NB4 (cell line): ENCODE measurements around the gene GPC5.

Experiments used
- DNase-seq: peaks from one replicate; pipeline ENCODE4 v3.0.0; 2010; ENCODE audit warnings: low read depth
- H3K4me3 ChIP-seq: one replicate; pipeline ENCODE4 v1.5.1; 2011; ENCODE audit warnings: mild to moderate bottlenecking, low read depth, low read length, moderate library complexity
- MYC ChIP-seq: IDR thresholded peaks from 2 replicates; pipeline ENCODE4 v1.6.1; 2011; ENCODE audit warnings: low read depth, low read length
- POLR2A ChIP-seq: IDR thresholded peaks from 2 replicates; pipeline ENCODE4 v1.6.1; 2011; ENCODE audit warnings: mild to moderate bottlenecking; ENCODE audit not compliant: insufficient read length; ENCODE audit errors: extremely low read depth
- TF ChIP-seq, protein P1 (sequence below): IDR thresholded peaks from 2 replicates; pipeline ENCODE4 v1.6.1; 2011; ENCODE audit warnings: low read depth, low read length
- TF ChIP-seq, protein P2 (sequence below): IDR thresholded peaks from one replicate; pipeline ENCODE4 v1.5.1; 2012; ENCODE audit warnings: low read depth, low read length

The GPC5 gene

DNA sequence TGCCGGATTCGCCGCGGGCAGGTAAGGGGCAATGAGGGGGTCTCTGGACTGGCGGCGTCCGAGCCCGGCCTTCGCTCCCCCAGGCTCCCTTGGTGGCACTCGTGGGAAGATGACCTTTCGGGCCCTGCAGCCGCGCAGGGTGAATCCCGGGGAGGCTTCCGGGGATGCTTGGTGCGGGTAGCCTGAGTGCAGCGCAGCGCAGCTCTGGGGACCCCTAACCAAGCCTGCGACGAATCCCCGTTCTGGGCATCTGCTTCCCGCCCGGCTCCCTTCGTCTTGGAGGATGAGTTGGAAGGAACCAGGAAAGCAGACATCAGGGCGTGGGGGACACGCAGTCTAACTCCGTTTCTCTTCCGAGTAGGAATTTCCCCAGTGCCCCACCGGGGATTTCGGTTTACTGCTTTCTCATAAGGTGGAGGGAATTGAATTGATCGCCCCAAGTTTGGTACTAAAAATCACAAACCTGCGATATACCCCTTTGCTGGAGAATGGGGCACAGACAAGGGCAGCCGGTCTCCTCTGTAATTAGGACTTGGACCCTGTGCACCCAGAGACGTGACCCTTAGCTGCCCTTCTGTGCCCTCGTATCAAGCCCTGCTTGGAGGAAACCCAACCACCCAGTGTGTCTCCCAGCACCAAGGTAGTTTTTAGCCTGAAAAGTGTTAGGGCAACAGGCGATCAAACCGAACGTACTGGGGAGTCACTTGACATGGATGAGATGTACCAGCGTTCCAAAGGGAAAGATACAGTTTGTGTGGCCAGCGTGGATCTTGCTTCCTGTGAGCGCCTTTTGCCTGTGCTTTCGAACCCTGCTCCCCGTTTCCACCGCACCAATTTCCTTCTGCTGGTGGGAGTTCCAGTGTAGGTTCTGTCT lies 1.0 kb downstream of the GPC5 start:
- no peak overlapping the region for H3K4me3 ChIP-seq
- TF ChIP-seq POLR2A = no peak
- TF ChIP-seq, protein P1, sequence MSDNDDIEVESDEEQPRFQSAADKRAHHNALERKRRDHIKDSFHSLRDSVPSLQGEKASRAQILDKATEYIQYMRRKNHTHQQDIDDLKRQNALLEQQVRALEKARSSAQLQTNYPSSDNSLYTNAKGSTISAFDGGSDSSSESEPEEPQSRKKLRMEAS = no peak
- TF ChIP-seq, protein P2, sequence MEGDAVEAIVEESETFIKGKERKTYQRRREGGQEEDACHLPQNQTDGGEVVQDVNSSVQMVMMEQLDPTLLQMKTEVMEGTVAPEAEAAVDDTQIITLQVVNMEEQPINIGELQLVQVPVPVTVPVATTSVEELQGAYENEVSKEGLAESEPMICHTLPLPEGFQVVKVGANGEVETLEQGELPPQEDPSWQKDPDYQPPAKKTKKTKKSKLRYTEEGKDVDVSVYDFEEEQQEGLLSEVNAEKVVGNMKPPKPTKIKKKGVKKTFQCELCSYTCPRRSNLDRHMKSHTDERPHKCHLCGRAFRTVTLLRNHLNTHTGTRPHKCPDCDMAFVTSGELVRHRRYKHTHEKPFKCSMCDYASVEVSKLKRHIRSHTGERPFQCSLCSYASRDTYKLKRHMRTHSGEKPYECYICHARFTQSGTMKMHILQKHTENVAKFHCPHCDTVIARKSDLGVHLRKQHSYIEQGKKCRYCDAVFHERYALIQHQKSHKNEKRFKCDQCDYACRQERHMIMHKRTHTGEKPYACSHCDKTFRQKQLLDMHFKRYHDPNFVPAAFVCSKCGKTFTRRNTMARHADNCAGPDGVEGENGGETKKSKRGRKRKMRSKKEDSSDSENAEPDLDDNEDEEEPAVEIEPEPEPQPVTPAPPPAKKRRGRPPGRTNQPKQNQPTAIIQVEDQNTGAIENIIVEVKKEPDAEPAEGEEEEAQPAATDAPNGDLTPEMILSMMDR = no peak
- no peak for DNase-seq

DNA sequence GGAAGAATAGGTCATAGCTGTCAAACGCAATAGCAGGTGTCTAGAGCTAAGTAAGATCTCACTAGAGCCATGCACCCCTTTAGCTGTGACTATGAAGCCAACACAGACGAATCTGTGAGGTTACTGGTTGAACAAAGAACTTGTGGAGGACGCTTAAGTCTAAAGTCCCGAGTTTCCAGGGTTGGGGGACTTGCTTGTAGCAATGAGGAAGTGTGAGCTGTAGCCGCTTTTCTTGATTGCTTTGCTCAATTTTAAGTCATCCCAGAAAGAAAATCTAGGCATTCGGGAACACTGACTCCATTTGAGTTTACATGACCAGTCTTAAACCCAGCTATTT lies 1.6 kb downstream of the GPC5 start:
- peak; percentile 19 for DNase-seq
- no peak overlapping the region for H3K4me3 ChIP-seq
- TF ChIP-seq, protein P2 = no peak
- TF ChIP-seq MYC (no peak), POLR2A (no peak)
- TF ChIP-seq, protein P1 = no peak

DNA sequence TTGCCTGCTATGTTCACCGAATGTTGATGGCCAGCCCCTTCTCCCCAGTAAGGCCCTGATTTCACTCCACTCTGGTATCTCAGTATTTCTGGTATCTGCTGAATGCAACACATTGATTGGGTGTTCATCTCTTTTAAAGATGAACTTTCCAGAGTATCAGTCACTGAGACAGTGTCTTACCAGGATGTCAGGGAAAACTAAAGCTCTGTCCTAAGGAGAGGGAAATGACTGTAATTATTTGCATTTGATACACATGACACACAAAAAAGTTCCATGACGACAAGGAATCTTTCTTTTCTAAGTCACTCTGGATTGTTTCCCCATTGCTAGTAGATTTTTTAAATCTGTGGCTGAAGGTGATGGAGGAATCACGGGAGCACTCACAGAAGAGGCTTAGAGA lies 2.2 kb downstream of the GPC5 start:
- DNase-seq = no peak
- TF ChIP-seq MYC = no peak
- no peak for TF ChIP-seq POLR2A
- TF ChIP-seq, protein P2 = no peak
- TF ChIP-seq, protein P1 = no peak
- no peak overlapping the region for H3K4me3 ChIP-seq

DNA sequence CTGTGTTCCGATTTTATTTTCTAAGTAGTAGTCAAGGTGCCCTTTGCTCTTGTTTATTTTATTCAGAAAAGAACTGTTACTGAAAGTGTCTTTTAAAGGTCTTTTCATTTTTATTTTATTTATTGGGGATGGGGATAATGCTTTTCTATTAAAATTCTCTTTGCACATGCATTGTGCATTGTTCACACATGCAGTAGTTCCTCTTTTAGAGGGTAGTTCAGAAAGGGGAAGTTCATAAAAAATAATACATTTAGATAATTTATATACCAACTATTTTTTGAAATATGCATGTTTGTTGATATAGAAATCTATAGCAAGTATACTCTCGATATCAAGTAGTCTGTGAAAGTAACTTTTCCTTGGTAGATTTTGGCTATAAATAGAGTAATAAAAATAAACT lies 3.5 kb downstream of the GPC5 start:
- no peak overlapping the region for H3K4me3 ChIP-seq
- no peak for TF ChIP-seq MYC
- TF ChIP-seq, protein P1 = peak; percentile 53
- TF ChIP-seq, protein P2 = no peak
- TF ChIP-seq POLR2A = no peak
- peak; percentile 33 for DNase-seq

DNA sequence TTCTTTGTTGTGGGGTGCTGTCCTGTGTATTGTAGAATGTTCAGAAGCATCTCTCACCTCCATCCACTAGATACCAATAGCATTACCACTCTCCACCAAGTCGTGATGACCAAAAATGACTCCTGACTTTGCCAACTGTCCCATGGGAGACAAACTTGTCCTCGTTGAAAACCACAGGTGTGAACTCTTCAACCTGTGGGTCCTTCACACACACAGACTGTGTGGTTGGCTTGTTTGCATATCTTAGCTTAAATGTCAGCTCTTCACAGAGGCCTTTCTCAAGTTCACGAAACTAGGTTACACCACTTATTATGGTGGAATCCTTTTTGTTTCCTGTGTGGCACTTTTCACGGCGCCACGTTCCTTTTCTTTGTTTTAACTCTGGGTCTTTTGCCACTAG lies 6.8 kb downstream of the GPC5 start:
- no peak overlapping the region for H3K4me3 ChIP-seq
- DNase-seq = no peak
- TF ChIP-seq, protein P1 = no peak
- TF ChIP-seq, protein P2 = no peak
- TF ChIP-seq POLR2A (no peak), MYC (no peak)
